Stimulated activated CD4-positive, alpha-beta T cell treated with anti-CD3 and anti-CD28 coated beads, TNF-alpha, amount 100 ng/mL, for 1 hour (primary cell): ENCODE data around the gene OR1A2.
"Not testable (repeated sequence)": the region's sequence is repeated elsewhere in the genome, so short reads cannot be mapped to it uniquely, and the experiment has no call there.

ENCODE experiments used
- DNase-seq, 3 donors: peaks; one replicate each; pipeline ENCODE4 v3.0.0-alpha.2; 2020; ENCODE audit warnings: low read depth in 3 of 3, low spot score in 1 of 3

Gene OR1A2

GRCh38 chr17:3197219-3197618 is at the start of gene OR1A2:
TSS of gene OR1A2 (plus strand) at chr17:3197519. CDS start at chr17:3197519, 0 bp downstream.
- no peak for DNase-seq

- no peak for DNase-seq
These were observed 40.1 kb upstream of the OR1A2 start for GRCh38 chr17:3157218-3157617.

GRCh38 chr17:3167574-3167973 is 29.7 kb upstream of the OR1A2 start:
- DNase-seq = no peak

GRCh38 chr17:3189961-3190360 is 7.4 kb upstream of the OR1A2 start:
- DNase-seq = no peak

- DNase-seq = no peak
These were observed 10.0 kb downstream of the OR1A2 start, which contains the start of gene OR1A1 for GRCh38 chr17:3207367-3207766. TSS of gene OR1A1 (plus strand) at chr17:3207667. CDS start at chr17:3215621, 7,954 bp downstream.

- DNase-seq = no peak
These were observed 11.2 kb downstream of the OR1A2 start for GRCh38 chr17:3208484-3208883.

GRCh38 chr17:3213001-3213400 is 15.7 kb downstream of the OR1A2 start:
- DNase-seq = no peak

GRCh38 chr17:3213587-3213986 is 16.3 kb downstream of the OR1A2 start:
- no peak for DNase-seq

- DNase-seq = not testable (repeated sequence)
These were observed 22.7 kb downstream of the OR1A2 start for GRCh38 chr17:3219978-3220377.

GRCh38 chr17:3221850-3222249 is 24.5 kb downstream of the OR1A2 start:
- DNase-seq = no peak

- no peak for DNase-seq
These were observed 25.2 kb downstream of the OR1A2 start for GRCh38 chr17:3222505-3222904.

- not testable (repeated sequence) for DNase-seq
These were observed 27.5 kb downstream of the OR1A2 start for GRCh38 chr17:3224721-3225352.

- DNase-seq = not testable (repeated sequence)
These were observed 35.0 kb downstream of the OR1A2 start for GRCh38 chr17:3232300-3232699.

- not testable (repeated sequence) for DNase-seq
These were observed 41.4 kb downstream of the OR1A2 start for GRCh38 chr17:3238685-3239084.

- not testable (repeated sequence) for DNase-seq
These were observed 43.7 kb downstream of the OR1A2 start for GRCh38 chr17:3241044-3241443.

- not testable (repeated sequence) for DNase-seq
These were observed 47.5 kb downstream of the OR1A2 start for GRCh38 chr17:3244841-3245240.
